ENCODE measurements around the gene SAMD5. TPM values are rescaled to one million over a fixed set of nuclear protein-coding genes. Genes with fewer than 3 reads are reported as not detected.
"Not testable (repeated sequence)": the region's sequence is repeated elsewhere in the genome, so short reads cannot be mapped to it uniquely, and the experiment has no call there.

The SAMD5 gene
- total RNA-seq, 1 experiment from 2014 or later = 4.0 TPM

DNA sequence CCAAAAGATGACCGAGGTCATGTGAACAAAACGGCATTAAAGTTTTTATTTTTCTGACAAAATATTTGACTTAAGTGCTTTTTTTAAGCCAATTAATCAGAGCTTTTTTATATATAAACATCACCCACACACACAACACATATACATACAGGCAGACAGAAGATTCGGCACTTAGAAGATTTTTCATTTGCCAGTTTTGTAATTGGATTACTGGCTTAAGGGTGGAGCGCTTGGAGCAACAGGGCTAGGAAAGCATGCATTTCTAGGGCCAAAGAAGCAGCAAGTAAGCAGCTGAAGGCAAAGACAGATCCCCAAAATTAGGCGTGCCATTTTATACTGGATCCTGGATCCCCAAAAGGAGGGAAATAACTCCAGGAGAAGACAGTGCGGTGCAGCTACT lies 30.3 kb downstream of the SAMD5 start:
- RAD21 ChIA-PET (ENCODE audit: low non-redundant PET in 1 of 2, low total read pairs in 2 of 2, uncharacterized antibody in 2 of 2, unreplicated experiment in 2 of 2) = no interaction called here
- Histone ChIP-seq H3K79me2 (ENCODE audit: insufficient read depth, low read length) (no peaks in the 10 kb centered on the region), H3K9me2 (ENCODE audit: insufficient read depth) (no peaks in the 10 kb centered on the region), H3K9ac (ENCODE audit: low read length) (no peak overlapping the region), H3K4me3 (replicated peaks in 1 of 2; ENCODE audit: low read depth in 1 of 2, low read length in 2 of 2) (no peak overlapping the region), H3K27ac (ENCODE audit: low read depth, low read length) (no peak overlapping the region), H3K36me3 (ENCODE audit: control insufficient read depth in 1 of 2, insufficient read depth in 2 of 2, low read length in 2 of 2) (no peaks in the 10 kb centered on the region), H2AFZ (ENCODE audit: low read depth, low read length, poor library complexity, severe bottlenecking) (no peak overlapping the region), H4K20me1 (ENCODE audit: insufficient read depth) (no peaks in the 10 kb centered on the region), H3K4me2 (ENCODE audit: low read length) (no peak overlapping the region), H3K27me3 (ENCODE audit: insufficient read depth, low read length) (no peaks in the 10 kb centered on the region), H3K4me1 (ENCODE audit: control insufficient read depth in 1 of 2, insufficient read depth in 2 of 2, low read length in 2 of 2) (peaks cover 4 to 5% of the 10 kb centered on the region in 2 experiments; a peak in 2 of 4 replicates), H3K9me3 (ENCODE audit: control insufficient read depth in 1 of 2, insufficient read depth in 1 of 2, low read depth in 1 of 2, low read length in 2 of 2) (no peaks in the 10 kb centered on the region)
- POLR2A ChIA-PET = no interaction called here
- ATAC-seq (no peak), DNase-seq (ENCODE audit: low read depth, low spot score) (no peak)
- no peak for TF ChIP-seq ZFX (IDR thresholded peaks at IDR 0.05)
- intact Hi-C loops (cut with micrococcal nuclease) = no loop called here
- CTCF ChIA-PET = no interaction called here
- no TSS peak for BruUV-seq (replicated peaks)

DNA sequence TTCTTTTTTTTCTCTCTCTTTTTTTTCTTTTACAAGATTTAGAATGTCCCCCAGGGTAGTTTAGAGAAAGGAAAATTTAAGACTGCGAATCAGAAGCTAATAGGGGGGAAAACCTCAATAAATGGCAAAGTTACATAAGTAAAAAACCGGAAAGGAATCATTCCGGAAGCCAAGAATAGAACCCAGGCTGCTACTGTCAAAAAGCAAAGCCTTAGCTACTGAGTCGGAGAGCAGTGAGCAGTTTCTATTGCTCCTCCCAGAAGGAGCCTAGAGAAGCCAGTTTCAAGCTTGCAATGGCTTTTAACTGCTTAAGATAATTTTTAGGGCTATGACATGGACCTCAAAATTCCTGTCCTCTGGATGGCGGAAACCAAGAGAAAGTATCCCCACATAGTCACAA lies 31.6 kb downstream of the SAMD5 start:
- ATAC-seq (no peak), DNase-seq (ENCODE audit: low read depth, low spot score) (no peak)
- Histone ChIP-seq H3K9me3 (ENCODE audit: control insufficient read depth in 1 of 2, insufficient read depth in 1 of 2, low read depth in 1 of 2, low read length in 2 of 2) (no peaks in the 10 kb centered on the region), H3K9me2 (ENCODE audit: insufficient read depth) (no peaks in the 10 kb centered on the region), H3K79me2 (ENCODE audit: insufficient read depth, low read length) (no peaks in the 10 kb centered on the region), H2AFZ (ENCODE audit: low read depth, low read length, poor library complexity, severe bottlenecking) (no peak overlapping the region), H3K4me1 (ENCODE audit: control insufficient read depth in 1 of 2, insufficient read depth in 2 of 2, low read length in 2 of 2) (no peaks in the 10 kb centered on the region), H3K4me2 (ENCODE audit: low read length) (no peak overlapping the region), H3K4me3 (replicated peaks in 1 of 2; ENCODE audit: low read depth in 1 of 2, low read length in 2 of 2) (no peak overlapping the region), H3K9ac (ENCODE audit: low read length) (no peak overlapping the region), H3K36me3 (ENCODE audit: control insufficient read depth in 1 of 2, insufficient read depth in 2 of 2, low read length in 2 of 2) (no peaks in the 10 kb centered on the region), H4K20me1 (ENCODE audit: insufficient read depth) (no peaks in the 10 kb centered on the region), H3K27ac (ENCODE audit: low read depth, low read length) (no peak overlapping the region), H3K27me3 (ENCODE audit: insufficient read depth, low read length) (no peaks in the 10 kb centered on the region)
- ChIA-PET CTCF (no interaction called here), POLR2A (no interaction called here), RAD21 (ENCODE audit: low non-redundant PET in 1 of 2, low total read pairs in 2 of 2, uncharacterized antibody in 2 of 2, unreplicated experiment in 2 of 2) (no interaction called here)
- no TSS peak for BruUV-seq (replicated peaks)
- intact Hi-C loops (cut with micrococcal nuclease) = no loop called here
- TF ChIP-seq CBX3 (IDR thresholded peaks at IDR 0.05; ENCODE audit: low read depth) (no peak), ZNF274 (IDR thresholded peaks at IDR 0.05; ENCODE audit: low read depth, low read length) (no peak)
- TF ChIP-seq, protein P1, sequence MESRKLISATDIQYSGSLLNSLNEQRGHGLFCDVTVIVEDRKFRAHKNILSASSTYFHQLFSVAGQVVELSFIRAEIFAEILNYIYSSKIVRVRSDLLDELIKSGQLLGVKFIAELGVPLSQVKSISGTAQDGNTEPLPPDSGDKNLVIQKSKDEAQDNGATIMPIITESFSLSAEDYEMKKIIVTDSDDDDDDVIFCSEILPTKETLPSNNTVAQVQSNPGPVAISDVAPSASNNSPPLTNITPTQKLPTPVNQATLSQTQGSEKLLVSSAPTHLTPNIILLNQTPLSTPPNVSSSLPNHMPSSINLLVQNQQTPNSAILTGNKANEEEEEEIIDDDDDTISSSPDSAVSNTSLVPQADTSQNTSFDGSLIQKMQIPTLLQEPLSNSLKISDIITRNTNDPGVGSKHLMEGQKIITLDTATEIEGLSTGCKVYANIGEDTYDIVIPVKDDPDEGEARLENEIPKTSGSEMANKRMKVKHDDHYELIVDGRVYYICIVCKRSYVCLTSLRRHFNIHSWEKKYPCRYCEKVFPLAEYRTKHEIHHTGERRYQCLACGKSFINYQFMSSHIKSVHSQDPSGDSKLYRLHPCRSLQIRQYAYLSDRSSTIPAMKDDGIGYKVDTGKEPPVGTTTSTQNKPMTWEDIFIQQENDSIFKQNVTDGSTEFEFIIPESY (IDR thresholded peaks at IDR 0.05; ENCODE audit: extremely low read depth, insufficient replicate concordance, low read length) = no peak
- TF ChIP-seq, protein P2, sequence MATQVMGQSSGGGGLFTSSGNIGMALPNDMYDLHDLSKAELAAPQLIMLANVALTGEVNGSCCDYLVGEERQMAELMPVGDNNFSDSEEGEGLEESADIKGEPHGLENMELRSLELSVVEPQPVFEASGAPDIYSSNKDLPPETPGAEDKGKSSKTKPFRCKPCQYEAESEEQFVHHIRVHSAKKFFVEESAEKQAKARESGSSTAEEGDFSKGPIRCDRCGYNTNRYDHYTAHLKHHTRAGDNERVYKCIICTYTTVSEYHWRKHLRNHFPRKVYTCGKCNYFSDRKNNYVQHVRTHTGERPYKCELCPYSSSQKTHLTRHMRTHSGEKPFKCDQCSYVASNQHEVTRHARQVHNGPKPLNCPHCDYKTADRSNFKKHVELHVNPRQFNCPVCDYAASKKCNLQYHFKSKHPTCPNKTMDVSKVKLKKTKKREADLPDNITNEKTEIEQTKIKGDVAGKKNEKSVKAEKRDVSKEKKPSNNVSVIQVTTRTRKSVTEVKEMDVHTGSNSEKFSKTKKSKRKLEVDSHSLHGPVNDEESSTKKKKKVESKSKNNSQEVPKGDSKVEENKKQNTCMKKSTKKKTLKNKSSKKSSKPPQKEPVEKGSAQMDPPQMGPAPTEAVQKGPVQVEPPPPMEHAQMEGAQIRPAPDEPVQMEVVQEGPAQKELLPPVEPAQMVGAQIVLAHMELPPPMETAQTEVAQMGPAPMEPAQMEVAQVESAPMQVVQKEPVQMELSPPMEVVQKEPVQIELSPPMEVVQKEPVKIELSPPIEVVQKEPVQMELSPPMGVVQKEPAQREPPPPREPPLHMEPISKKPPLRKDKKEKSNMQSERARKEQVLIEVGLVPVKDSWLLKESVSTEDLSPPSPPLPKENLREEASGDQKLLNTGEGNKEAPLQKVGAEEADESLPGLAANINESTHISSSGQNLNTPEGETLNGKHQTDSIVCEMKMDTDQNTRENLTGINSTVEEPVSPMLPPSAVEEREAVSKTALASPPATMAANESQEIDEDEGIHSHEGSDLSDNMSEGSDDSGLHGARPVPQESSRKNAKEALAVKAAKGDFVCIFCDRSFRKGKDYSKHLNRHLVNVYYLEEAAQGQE (IDR thresholded peaks at IDR 0.05; ENCODE audit: low read depth) = no peak

DNA sequence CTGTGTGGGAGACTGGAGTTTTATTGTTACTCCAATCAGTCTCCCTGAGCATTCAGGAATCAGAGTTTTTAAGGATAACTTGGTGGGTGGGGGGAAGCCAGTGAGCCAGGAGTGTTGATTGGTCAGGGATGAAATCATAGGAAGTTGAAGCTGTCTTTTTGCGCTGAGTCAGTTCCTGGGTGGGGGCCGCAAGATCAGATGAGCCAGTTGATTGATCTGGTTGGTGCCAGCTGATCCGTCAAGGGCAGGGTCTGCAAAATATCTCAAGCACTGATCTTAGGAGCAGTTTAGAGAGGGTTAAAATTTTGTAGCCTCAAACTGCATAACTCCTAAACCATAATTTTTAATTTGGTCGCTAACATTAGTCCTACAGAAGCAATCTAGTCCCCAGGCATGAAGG lies 33.9 kb downstream of the SAMD5 start:
- H2AFZ ChIP-seq (ENCODE audit: low read depth, low read length, poor library complexity, severe bottlenecking); POLR2A ChIA-PET; DNase-seq (ENCODE audit: low read depth, low spot score); H3K27me3 ChIP-seq (ENCODE audit: insufficient read depth, low read length); H3K27ac ChIP-seq (ENCODE audit: low read depth, low read length); H3K4me3 ChIP-seq (replicated peaks in 1 of 2; ENCODE audit: low read depth in 1 of 2, low read length in 2 of 2); H3K9me2 ChIP-seq (ENCODE audit: insufficient read depth); intact Hi-C loops (cut with micrococcal nuclease); BruUV-seq (replicated peaks); H4K20me1 ChIP-seq (ENCODE audit: insufficient read depth); H3K36me3 ChIP-seq (ENCODE audit: control insufficient read depth in 1 of 2, insufficient read depth in 2 of 2, low read length in 2 of 2); H3K79me2 ChIP-seq (ENCODE audit: insufficient read depth, low read length); H3K4me2 ChIP-seq (ENCODE audit: low read length); H3K4me1 ChIP-seq (ENCODE audit: control insufficient read depth in 1 of 2, insufficient read depth in 2 of 2, low read length in 2 of 2); H3K9ac ChIP-seq (ENCODE audit: low read length); RAD21 ChIA-PET (ENCODE audit: low non-redundant PET in 1 of 2, low total read pairs in 2 of 2, uncharacterized antibody in 2 of 2, unreplicated experiment in 2 of 2); H3K9me3 ChIP-seq (ENCODE audit: control insufficient read depth in 1 of 2, insufficient read depth in 1 of 2, low read depth in 1 of 2, low read length in 2 of 2); ATAC-seq; CTCF ChIA-PET: not testable (repeated sequence)
